ENCODE measurements around the gene GALNT4.

GALNT4 gene

DNA sequence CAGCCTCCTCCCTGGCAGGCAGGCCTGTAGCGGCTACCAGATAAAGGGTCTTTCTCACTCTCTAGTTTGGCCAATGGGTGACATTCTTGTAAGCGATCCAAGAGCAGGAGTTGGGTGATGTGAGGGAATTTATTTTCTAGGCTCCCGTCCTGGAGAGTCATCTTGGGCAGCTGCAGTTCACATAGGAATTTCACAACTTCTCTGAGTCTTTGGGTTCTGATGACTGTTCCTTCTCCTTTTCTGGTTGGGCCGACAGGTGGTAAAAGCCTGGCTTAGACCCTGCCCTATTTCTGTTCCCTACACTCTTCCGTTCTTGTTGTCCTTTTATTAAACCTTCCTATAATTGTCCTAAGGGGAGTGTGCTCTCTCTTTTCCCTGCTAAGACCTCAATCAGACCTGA, 43.9 kb upstream of the GALNT4 start:
- H3K9me2 ChIP-seq (replicated peaks; ENCODE audit: low read depth, low read length) = 0 out of 2 replicates have a peak, but pooled peaks cover 1% of the 10 kb centered on the region
- H3K79me2 ChIP-seq (ENCODE audit: insufficient read depth, low read length) = no peaks in the 10 kb centered on the region
- no peak overlapping the region for H3K4me3 ChIP-seq (ENCODE audit: low read length, poor library complexity, severe bottlenecking)
- H3K36me3 ChIP-seq (ENCODE audit: insufficient read depth, low read length) = no peaks in the 10 kb centered on the region
- H3K27me3 ChIP-seq (ENCODE audit: insufficient read depth, low read length, poor library complexity, severe bottlenecking) = no peaks in the 10 kb centered on the region
- H3K4me2 ChIP-seq (ENCODE audit: low read depth, low read length, poor library complexity, severe bottlenecking) = no peak overlapping the region
- no peaks in the 10 kb centered on the region for H3F3A ChIP-seq (ENCODE audit: low read depth)
- H2AFZ ChIP-seq (ENCODE audit: low read length) = no peak overlapping the region
- H3K4me1 ChIP-seq (ENCODE audit: insufficient read depth, low read length, poor library complexity, severe bottlenecking) = no peaks in the 10 kb centered on the region
- no peak overlapping the region for H3K9ac ChIP-seq (ENCODE audit: low read depth, low read length, poor library complexity, severe bottlenecking)
- no peaks in the 10 kb centered on the region for H3K9me3 ChIP-seq (ENCODE audit: insufficient read depth, low read depth, low read length)
- H4K20me1 ChIP-seq (ENCODE audit: insufficient read depth, low read length, poor library complexity, severe bottlenecking) = no peaks in the 10 kb centered on the region
- TF ChIP-seq, protein P1, sequence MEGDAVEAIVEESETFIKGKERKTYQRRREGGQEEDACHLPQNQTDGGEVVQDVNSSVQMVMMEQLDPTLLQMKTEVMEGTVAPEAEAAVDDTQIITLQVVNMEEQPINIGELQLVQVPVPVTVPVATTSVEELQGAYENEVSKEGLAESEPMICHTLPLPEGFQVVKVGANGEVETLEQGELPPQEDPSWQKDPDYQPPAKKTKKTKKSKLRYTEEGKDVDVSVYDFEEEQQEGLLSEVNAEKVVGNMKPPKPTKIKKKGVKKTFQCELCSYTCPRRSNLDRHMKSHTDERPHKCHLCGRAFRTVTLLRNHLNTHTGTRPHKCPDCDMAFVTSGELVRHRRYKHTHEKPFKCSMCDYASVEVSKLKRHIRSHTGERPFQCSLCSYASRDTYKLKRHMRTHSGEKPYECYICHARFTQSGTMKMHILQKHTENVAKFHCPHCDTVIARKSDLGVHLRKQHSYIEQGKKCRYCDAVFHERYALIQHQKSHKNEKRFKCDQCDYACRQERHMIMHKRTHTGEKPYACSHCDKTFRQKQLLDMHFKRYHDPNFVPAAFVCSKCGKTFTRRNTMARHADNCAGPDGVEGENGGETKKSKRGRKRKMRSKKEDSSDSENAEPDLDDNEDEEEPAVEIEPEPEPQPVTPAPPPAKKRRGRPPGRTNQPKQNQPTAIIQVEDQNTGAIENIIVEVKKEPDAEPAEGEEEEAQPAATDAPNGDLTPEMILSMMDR (conservative IDR thresholded peaks at IDR 0.05; ENCODE audit: low read length) = no peak
- no peak for TF ChIP-seq EZH2phosphoT487 (IDR thresholded peaks at IDR 0.05; ENCODE audit: borderline replicate concordance)

DNA sequence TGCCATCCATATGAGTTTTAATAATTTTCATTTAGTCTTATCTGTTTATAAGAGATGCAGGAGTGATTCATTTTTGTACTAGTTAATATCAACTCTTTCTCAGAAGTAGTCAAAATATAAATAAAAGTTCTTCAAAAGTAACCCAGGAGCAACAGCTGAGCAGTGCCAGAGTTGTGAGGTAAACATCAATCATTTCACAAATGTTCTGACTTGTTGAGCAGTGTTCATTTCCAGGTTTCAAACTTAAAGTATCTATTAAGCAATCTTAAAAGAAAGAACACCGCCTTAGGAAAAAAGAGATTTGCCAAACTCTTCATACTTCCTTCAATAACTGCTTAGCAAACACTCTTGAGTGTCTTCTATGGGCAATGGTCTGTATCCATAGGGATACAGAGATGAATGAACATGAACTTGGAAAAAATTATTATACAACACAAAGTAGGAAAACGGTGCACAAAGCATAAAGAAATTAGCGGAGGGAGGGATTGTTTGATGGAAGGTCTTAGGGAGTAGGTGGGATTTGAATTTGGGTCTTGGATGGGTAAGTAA, 43.2 kb upstream of the GALNT4 start:
- Histone ChIP-seq H3K9ac (ENCODE audit: low read depth, low read length, poor library complexity, severe bottlenecking) (no peak overlapping the region), H3K9me2 (replicated peaks; ENCODE audit: low read depth, low read length) (no peaks in the 10 kb centered on the region), H4K20me1 (ENCODE audit: insufficient read depth, low read length, poor library complexity, severe bottlenecking) (no peaks in the 10 kb centered on the region), H3F3A (ENCODE audit: low read depth) (no peaks in the 10 kb centered on the region), H2AFZ (ENCODE audit: low read length) (no peak overlapping the region), H3K4me1 (ENCODE audit: insufficient read depth, low read length, poor library complexity, severe bottlenecking) (no peaks in the 10 kb centered on the region), H3K79me2 (ENCODE audit: insufficient read depth, low read length) (no peaks in the 10 kb centered on the region), H3K4me3 (ENCODE audit: low read length, poor library complexity, severe bottlenecking) (no peak overlapping the region), H3K9me3 (ENCODE audit: insufficient read depth, low read depth, low read length) (no peaks in the 10 kb centered on the region), H3K27me3 (ENCODE audit: insufficient read depth, low read length, poor library complexity, severe bottlenecking) (no peaks in the 10 kb centered on the region), H3K4me2 (ENCODE audit: low read depth, low read length, poor library complexity, severe bottlenecking) (no peak overlapping the region), H3K36me3 (ENCODE audit: insufficient read depth, low read length) (no peaks in the 10 kb centered on the region)
- TF ChIP-seq, protein P1 (conservative IDR thresholded peaks at IDR 0.05; ENCODE audit: low read length) = no peak
- TF ChIP-seq EZH2phosphoT487 (IDR thresholded peaks at IDR 0.05; ENCODE audit: borderline replicate concordance) = no peak

DNA sequence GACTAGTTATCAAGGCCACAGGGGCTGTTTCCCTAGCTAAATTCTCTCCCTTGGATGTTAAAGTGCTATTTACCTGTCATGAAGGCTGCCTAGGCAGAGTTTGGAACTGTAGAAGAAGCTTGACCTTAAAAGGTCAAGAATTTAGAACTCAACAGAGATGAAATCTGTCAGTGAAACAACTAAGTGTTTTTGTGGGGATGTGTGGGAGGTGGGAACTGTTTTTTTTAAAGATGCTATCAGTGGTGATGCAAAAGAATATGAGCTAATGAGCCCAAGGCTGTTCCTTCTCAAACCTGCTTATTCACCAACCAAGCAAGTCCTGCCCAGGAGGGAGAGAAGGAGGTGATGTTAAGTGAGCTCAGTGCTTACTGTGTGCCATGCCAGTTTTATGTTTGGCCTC, 42.0 kb upstream of the GALNT4 start:
- no peaks in the 10 kb centered on the region for H3K79me2 ChIP-seq (ENCODE audit: insufficient read depth, low read length)
- no peak overlapping the region for H3K9ac ChIP-seq (ENCODE audit: low read depth, low read length, poor library complexity, severe bottlenecking)
- H2AFZ ChIP-seq (ENCODE audit: low read length) = no peak overlapping the region
- TF ChIP-seq, protein P1 (conservative IDR thresholded peaks at IDR 0.05; ENCODE audit: low read length) = no peak
- no peak for TF ChIP-seq EZH2phosphoT487 (IDR thresholded peaks at IDR 0.05; ENCODE audit: borderline replicate concordance)
- H3K4me1 ChIP-seq (ENCODE audit: insufficient read depth, low read length, poor library complexity, severe bottlenecking) = no peaks in the 10 kb centered on the region
- H3K4me3 ChIP-seq (ENCODE audit: low read length, poor library complexity, severe bottlenecking) = no peak overlapping the region
- no peaks in the 10 kb centered on the region for H3F3A ChIP-seq (ENCODE audit: low read depth)
- H4K20me1 ChIP-seq (ENCODE audit: insufficient read depth, low read length, poor library complexity, severe bottlenecking) = no peaks in the 10 kb centered on the region
- no peaks in the 10 kb centered on the region for H3K9me2 ChIP-seq (replicated peaks; ENCODE audit: low read depth, low read length)
- H3K4me2 ChIP-seq (ENCODE audit: low read depth, low read length, poor library complexity, severe bottlenecking) = no peak overlapping the region
- H3K27me3 ChIP-seq (ENCODE audit: insufficient read depth, low read length, poor library complexity, severe bottlenecking) = no peaks in the 10 kb centered on the region
- H3K36me3 ChIP-seq (ENCODE audit: insufficient read depth, low read length) = no peaks in the 10 kb centered on the region
- no peaks in the 10 kb centered on the region for H3K9me3 ChIP-seq (ENCODE audit: insufficient read depth, low read depth, low read length)
